Neural cell (in vitro differentiated cells): ENCODE data around the gene MAP1LC3B2. TPM values are rescaled to one million over a fixed set of nuclear protein-coding genes. Genes with fewer than 3 reads are reported as not detected.
"Not testable (repeated sequence)": the region's sequence is repeated elsewhere in the genome, so short reads cannot be mapped to it uniquely, and the experiment has no call there.

Source experiments
- H2AFZ ChIP-seq: fragments of 200-600, 300-800 bp; sonication (generic), shearing (Covaris generic); 2 replicates; pipeline ENCODE4 v1.6.0; 2014; ENCODE audit warnings: low read depth, mild to moderate bottlenecking, antibody characterized with exemption, low read length, moderate library complexity
- H3F3A ChIP-seq: fragments of 200-600 bp; shearing (Covaris generic); 2 replicates; pipeline ENCODE4 v1.6.1; 2016; ENCODE audit warnings: mild to moderate bottlenecking, moderate library complexity, mixed read lengths, antibody characterized with exemption, low read length; ENCODE audit not compliant: insufficient read depth, poor library complexity, severe bottlenecking
- H3K27ac ChIP-seq: fragments of 200-600, 300-800 bp; sonication (generic), shearing (Covaris generic); 2 replicates; pipeline ENCODE4 v1.5.1; 2014; ENCODE audit warnings: mild to moderate bottlenecking, low read length, moderate library complexity
- H3K27me3 ChIP-seq: fragments of 300-800, 200-600 bp; sonication (generic), shearing (Covaris generic); 2 replicates; pipeline ENCODE4 v1.6.0; 2014; ENCODE audit warnings: mild to moderate bottlenecking, low read depth, low read length, moderate library complexity; ENCODE audit not compliant: insufficient read depth
- H3K36me3 ChIP-seq: fragments of 300-800, 200-600 bp; sonication (generic), shearing (Covaris generic); 2 replicates; pipeline ENCODE4 v1.5.1; 2014; ENCODE audit warnings: mild to moderate bottlenecking, antibody characterized with exemption, low read length, moderate library complexity; ENCODE audit not compliant: insufficient read depth
- H3K4me2 ChIP-seq: fragments of 300-800, 200-600 bp; sonication (generic), shearing (Covaris generic); 2 replicates; pipeline ENCODE4 v1.6.0; 2014; ENCODE audit warnings: mild to moderate bottlenecking, low read length
- H3K4me3 ChIP-seq: fragments of 300-800, 200-600 bp; sonication (generic), shearing (Covaris generic); 2 replicates; pipeline ENCODE4 v1.5.1; 2014; ENCODE audit warnings: mild to moderate bottlenecking, low read length, moderate library complexity
- H3K79me2 ChIP-seq: fragments of 200-600 bp; shearing (Covaris generic); replicated peaks from 2 replicates; pipeline ENCODE4 v1.6.0; 2014; ENCODE audit warnings: mild to moderate bottlenecking, low read length, moderate library complexity; ENCODE audit not compliant: insufficient read depth
- H3K9ac ChIP-seq: fragments of 300-800, 200-600 bp; sonication (generic), shearing (Covaris generic); 2 replicates; pipeline ENCODE4 v1.6.1; 2016; ENCODE audit warnings: mild to moderate bottlenecking, low read length, mixed read lengths
- H3K9me2 ChIP-seq: fragments of 200-600 bp; shearing (Covaris generic); 2 replicates; pipeline ENCODE4 v1.6.1; 2016; ENCODE audit warnings: mild to moderate bottlenecking, low read length, mixed read lengths; ENCODE audit not compliant: insufficient read depth
- H3K9me3 ChIP-seq: fragments of 200-600, 300-800 bp; sonication (generic), shearing (Covaris generic); 2 replicates; pipeline ENCODE4 v1.6.1; 2016; ENCODE audit warnings: mild to moderate bottlenecking, mixed run types, low read length, moderate library complexity, mixed read lengths
- H4K20me1 ChIP-seq: fragments of 200-600 bp; shearing (Covaris generic); 2 replicates; pipeline ENCODE4 v1.6.1; 2016; ENCODE audit warnings: mild to moderate bottlenecking, mixed run types; ENCODE audit not compliant: insufficient read depth
- EP300 ChIP-seq: fragments of 450-650 bp; conservative IDR thresholded peaks from 2 replicates; pipeline ENCODE4 v1.6.1; 2014; ENCODE audit warnings: antibody characterized with exemption, mild to moderate bottlenecking, moderate library complexity; ENCODE audit not compliant: poor library complexity, severe bottlenecking
- EZH2 ChIP-seq: fragments of 200-600, 300-800 bp; shearing (Covaris generic), sonication (generic); IDR thresholded peaks from 2 replicates; pipeline ENCODE4 v1.6.1; 2014; ENCODE audit warnings: antibody characterized with exemption, low read length, borderline replicate concordance, mild to moderate bottlenecking; ENCODE audit not compliant: insufficient read depth, poor library complexity, severe bottlenecking
- MXI1 ChIP-seq: fragments of 450-650 bp; conservative IDR thresholded peaks from 2 replicates; pipeline ENCODE4 v1.6.1; 2014; ENCODE audit warnings: antibody characterized with exemption, mild to moderate bottlenecking; ENCODE audit not compliant: poor library complexity, severe bottlenecking
- POLR2AphosphoS5 ChIP-seq: IDR thresholded peaks from 2 replicates; pipeline ENCODE4 v1.6.1; 2012
- RAD21 ChIP-seq: fragments of 450-650 bp; conservative IDR thresholded peaks from 2 replicates; pipeline ENCODE4 v1.6.1; 2014; ENCODE audit warnings: antibody characterized with exemption, mild to moderate bottlenecking, moderate library complexity
- SMC3 ChIP-seq: fragments of 450-650 bp; conservative IDR thresholded peaks from 2 replicates; pipeline ENCODE4 v1.6.1; 2014; ENCODE audit warnings: antibody characterized with exemption, mild to moderate bottlenecking, moderate library complexity; ENCODE audit not compliant: poor library complexity
- TAF1 ChIP-seq: IDR thresholded peaks from 2 replicates; pipeline ENCODE4 v1.6.1; 2012; ENCODE audit warnings: low read depth
- polyA plus RNA-seq: library from polyadenylated mRNA; depleted of rRNA; stranded (reverse); fragments of >200 nt; gene quantifications from 2 replicates; pipeline ENCODE4 v1.2.3, GENCODE V29; 2014
- TF ChIP-seq, protein P1 (sequence below): fragments of 450-650 bp; IDR thresholded peaks from 2 replicates; pipeline ENCODE4 v1.5.1; 2014; ENCODE audit warnings: antibody characterized with exemption, mild to moderate bottlenecking, moderate library complexity; ENCODE audit not compliant: poor library complexity, severe bottlenecking
- TF ChIP-seq, protein P2 (sequence below): IDR thresholded peaks from 2 replicates; pipeline ENCODE4 v1.6.1; 2012; ENCODE audit warnings: borderline replicate concordance

MAP1LC3B2 gene
- polyA plus RNA-seq, 1 donor from 2014 or later = 3.9 TPM

DNA sequence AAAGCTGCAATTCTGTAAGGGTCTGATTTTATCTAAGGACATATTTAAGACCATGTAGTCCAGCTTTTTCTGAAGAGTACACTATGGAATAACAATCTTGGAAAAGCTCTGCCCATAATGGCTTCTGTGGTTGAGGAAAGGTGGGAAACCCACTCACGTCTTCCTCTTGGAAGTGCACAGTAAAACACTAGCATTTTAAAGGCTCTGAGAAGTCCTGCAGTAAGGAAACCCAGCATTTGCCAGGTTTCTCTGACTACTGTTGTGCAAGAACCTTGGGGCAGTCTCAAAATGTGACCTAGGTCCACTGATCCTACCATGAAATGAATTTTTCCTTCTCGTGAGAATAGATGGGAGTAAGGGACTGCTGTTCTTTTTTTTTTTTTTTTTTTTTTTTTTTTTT lies 11.9 kb downstream of the MAP1LC3B2 start:
- H3K36me3 ChIP-seq = no peaks in the 10 kb centered on the region
- H3K9me3 ChIP-seq = no peaks in the 10 kb centered on the region
- H3K27me3 ChIP-seq = no peaks in the 10 kb centered on the region
- H3F3A ChIP-seq = no peaks in the 10 kb centered on the region
- no peak for TF ChIP-seq MXI1
- TF ChIP-seq, protein P1, sequence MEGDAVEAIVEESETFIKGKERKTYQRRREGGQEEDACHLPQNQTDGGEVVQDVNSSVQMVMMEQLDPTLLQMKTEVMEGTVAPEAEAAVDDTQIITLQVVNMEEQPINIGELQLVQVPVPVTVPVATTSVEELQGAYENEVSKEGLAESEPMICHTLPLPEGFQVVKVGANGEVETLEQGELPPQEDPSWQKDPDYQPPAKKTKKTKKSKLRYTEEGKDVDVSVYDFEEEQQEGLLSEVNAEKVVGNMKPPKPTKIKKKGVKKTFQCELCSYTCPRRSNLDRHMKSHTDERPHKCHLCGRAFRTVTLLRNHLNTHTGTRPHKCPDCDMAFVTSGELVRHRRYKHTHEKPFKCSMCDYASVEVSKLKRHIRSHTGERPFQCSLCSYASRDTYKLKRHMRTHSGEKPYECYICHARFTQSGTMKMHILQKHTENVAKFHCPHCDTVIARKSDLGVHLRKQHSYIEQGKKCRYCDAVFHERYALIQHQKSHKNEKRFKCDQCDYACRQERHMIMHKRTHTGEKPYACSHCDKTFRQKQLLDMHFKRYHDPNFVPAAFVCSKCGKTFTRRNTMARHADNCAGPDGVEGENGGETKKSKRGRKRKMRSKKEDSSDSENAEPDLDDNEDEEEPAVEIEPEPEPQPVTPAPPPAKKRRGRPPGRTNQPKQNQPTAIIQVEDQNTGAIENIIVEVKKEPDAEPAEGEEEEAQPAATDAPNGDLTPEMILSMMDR = no peak
- TF ChIP-seq EZH2 = no peak
- TF ChIP-seq, protein P2, sequence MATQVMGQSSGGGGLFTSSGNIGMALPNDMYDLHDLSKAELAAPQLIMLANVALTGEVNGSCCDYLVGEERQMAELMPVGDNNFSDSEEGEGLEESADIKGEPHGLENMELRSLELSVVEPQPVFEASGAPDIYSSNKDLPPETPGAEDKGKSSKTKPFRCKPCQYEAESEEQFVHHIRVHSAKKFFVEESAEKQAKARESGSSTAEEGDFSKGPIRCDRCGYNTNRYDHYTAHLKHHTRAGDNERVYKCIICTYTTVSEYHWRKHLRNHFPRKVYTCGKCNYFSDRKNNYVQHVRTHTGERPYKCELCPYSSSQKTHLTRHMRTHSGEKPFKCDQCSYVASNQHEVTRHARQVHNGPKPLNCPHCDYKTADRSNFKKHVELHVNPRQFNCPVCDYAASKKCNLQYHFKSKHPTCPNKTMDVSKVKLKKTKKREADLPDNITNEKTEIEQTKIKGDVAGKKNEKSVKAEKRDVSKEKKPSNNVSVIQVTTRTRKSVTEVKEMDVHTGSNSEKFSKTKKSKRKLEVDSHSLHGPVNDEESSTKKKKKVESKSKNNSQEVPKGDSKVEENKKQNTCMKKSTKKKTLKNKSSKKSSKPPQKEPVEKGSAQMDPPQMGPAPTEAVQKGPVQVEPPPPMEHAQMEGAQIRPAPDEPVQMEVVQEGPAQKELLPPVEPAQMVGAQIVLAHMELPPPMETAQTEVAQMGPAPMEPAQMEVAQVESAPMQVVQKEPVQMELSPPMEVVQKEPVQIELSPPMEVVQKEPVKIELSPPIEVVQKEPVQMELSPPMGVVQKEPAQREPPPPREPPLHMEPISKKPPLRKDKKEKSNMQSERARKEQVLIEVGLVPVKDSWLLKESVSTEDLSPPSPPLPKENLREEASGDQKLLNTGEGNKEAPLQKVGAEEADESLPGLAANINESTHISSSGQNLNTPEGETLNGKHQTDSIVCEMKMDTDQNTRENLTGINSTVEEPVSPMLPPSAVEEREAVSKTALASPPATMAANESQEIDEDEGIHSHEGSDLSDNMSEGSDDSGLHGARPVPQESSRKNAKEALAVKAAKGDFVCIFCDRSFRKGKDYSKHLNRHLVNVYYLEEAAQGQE = no peak
- TF ChIP-seq TAF1 = no peak
- TF ChIP-seq SMC3 = no peak
- no peak for TF ChIP-seq RAD21
- TF ChIP-seq EP300 = no peak
- no peak for TF ChIP-seq POLR2AphosphoS5
- no peaks in the 10 kb centered on the region for H4K20me1 ChIP-seq
- H3K9me2 ChIP-seq = no peaks in the 10 kb centered on the region
- no peak overlapping the region for H3K4me2 ChIP-seq
- H3K9ac ChIP-seq = no peak overlapping the region
- H3K4me3 ChIP-seq = no peak overlapping the region
- H3K79me2 ChIP-seq = no peaks in the 10 kb centered on the region
- H2AFZ ChIP-seq = no peak overlapping the region
- H3K27ac ChIP-seq = no peak overlapping the region

DNA sequence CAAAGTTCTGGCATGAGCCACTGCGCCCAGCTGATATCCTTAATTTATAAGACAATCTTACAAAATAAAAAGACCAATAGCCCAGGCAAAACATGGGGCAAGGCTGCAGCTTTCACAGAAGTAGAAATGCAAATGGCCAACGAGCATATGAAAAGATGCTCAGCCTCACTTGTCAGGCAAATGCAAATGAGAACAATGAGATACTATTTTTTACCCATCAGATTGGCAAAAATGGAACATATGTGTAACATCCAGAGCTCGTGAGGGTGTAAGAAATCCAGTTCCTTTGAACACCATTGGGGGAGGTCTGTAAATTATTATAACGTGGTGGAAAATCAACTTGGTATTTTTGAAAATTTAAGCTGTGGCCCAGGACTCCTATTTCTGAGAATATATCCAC lies 14.6 kb downstream of the MAP1LC3B2 start:
- Histone ChIP-seq H3K79me2 (no peaks in the 10 kb centered on the region), H3K27me3 (no peaks in the 10 kb centered on the region), H4K20me1 (no peaks in the 10 kb centered on the region), H3K9ac (no peak overlapping the region), H3K9me2 (no peaks in the 10 kb centered on the region), H3K4me3 (no peak overlapping the region), H2AFZ (no peak overlapping the region), H3K9me3 (no peaks in the 10 kb centered on the region), H3K36me3 (no peaks in the 10 kb centered on the region), H3K4me2 (no peak overlapping the region), H3F3A (no peaks in the 10 kb centered on the region), H3K27ac (no peak overlapping the region)
- TF ChIP-seq MXI1 (no peak), RAD21 (no peak), SMC3 (no peak), TAF1 (no peak)

DNA sequence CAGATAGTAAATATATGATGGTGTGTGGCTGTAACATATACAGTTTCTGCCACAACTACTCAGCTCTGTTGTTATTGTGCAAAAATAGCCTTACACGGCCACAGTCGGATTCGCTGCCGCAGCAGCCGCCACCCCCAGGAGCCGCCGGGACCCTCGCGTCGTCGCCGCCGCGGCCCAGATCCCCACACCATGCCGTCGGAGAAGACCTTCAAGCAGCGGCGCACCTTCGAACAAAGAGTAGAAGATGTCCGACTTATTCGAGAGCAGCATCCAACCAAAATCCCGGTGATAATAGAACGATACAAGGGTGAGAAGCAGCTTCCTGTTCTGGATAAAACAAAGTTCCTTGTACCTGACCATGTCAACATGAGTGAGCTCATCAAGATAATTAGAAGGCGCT lies 16.6 kb downstream of the MAP1LC3B2 start:
- not testable (repeated sequence) for H3K27ac ChIP-seq, H4K20me1 ChIP-seq, H3K4me2 ChIP-seq, H3K9ac ChIP-seq, H3K27me3 ChIP-seq, H3K36me3 ChIP-seq, H3K9me3 ChIP-seq, H3F3A ChIP-seq, H3K9me2 ChIP-seq, H2AFZ ChIP-seq, H3K79me2 ChIP-seq, H3K4me3 ChIP-seq
